Measurements from ENCODE around the gene RTRAF.

RTRAF gene

GRCh38 chr14:52014601-52015267, 25.4 kb downstream of the RTRAF start:
- no peak for TF ChIP-seq CTCF (IDR thresholded peaks at IDR 0.05; ENCODE audit: control insufficient read depth, extremely low read depth, insufficient read depth)
- H3K4me3 ChIP-seq (ENCODE audit: low read depth, low read length): no peak overlapping the region
- DNase-seq (ENCODE audit: low read depth): no peak

GRCh38 chr14:52015411-52016030, 26.2 kb downstream of the RTRAF start:
- peak; percentile 62 for TF ChIP-seq CTCF (IDR thresholded peaks at IDR 0.05; ENCODE audit: control insufficient read depth, extremely low read depth, insufficient read depth)
- DNase-seq (ENCODE audit: low read depth): no peak
- no peak overlapping the region for H3K4me3 ChIP-seq (ENCODE audit: low read depth, low read length)

- H3K4me3 ChIP-seq (ENCODE audit: low read depth, low read length): no peak overlapping the region
- no peak for DNase-seq (ENCODE audit: low read depth)
Measured at GRCh38 chr14:52018252-52018651, 28.9 kb downstream of the RTRAF start.

GRCh38 chr14:52018970-52019369, 29.6 kb downstream of the RTRAF start:
- no peak for TF ChIP-seq CTCF (IDR thresholded peaks at IDR 0.05; ENCODE audit: control insufficient read depth, extremely low read depth, insufficient read depth)
- no peak overlapping the region for H3K4me3 ChIP-seq (ENCODE audit: low read depth, low read length)
- no peak for DNase-seq (ENCODE audit: low read depth)

More at GRCh38 chr14:52018252-52018651, 28.9 kb downstream of the RTRAF start:
- TF ChIP-seq CTCF (IDR thresholded peaks at IDR 0.05; ENCODE audit: control insufficient read depth, extremely low read depth, insufficient read depth): no peak

GRCh38 chr14:52020161-52020714, 30.9 kb downstream of the RTRAF start:
- no peak overlapping the region for H3K4me3 ChIP-seq (ENCODE audit: low read depth, low read length)
- no peak for TF ChIP-seq CTCF (IDR thresholded peaks at IDR 0.05; ENCODE audit: control insufficient read depth, extremely low read depth, insufficient read depth)
- no peak for DNase-seq (ENCODE audit: low read depth)

- no peak for TF ChIP-seq CTCF (IDR thresholded peaks at IDR 0.05; ENCODE audit: control insufficient read depth, extremely low read depth, insufficient read depth)
Measured at GRCh38 chr14:52020866-52021717, 31.7 kb downstream of the RTRAF start.

More at GRCh38 chr14:52020866-52021717, 31.7 kb downstream of the RTRAF start:
- no peak overlapping the region for H3K4me3 ChIP-seq (ENCODE audit: low read depth, low read length)
- DNase-seq (ENCODE audit: low read depth): no peak

Data from LNCaP clone FGC (cell line).